Ovary (tissue), 9 donors: ENCODE data around the gene SRPK1. TPM values are rescaled to one million over a fixed set of nuclear protein-coding genes. Genes with fewer than 3 reads are reported as not detected.

Experiments used
- DNase-seq, 5 donors: peaks; one replicate each; pipeline ENCODE4 v3.0.0-alpha.2; 2019 to 2020
- H3K27ac ChIP-seq, 2 donors: fragments of 200-600 bp; one replicate each; pipeline versions ENCODE4 v1.5.1 to v1.8.0; 2019 to 2022
- H3K27me3 ChIP-seq: fragments of 200-600 bp; one replicate; pipeline ENCODE4 v1.8.0; 2022
- H3K36me3 ChIP-seq: fragments of 200-600 bp; sonication (generic); one replicate; pipeline ENCODE4 v1.5.1; 2019
- H3K4me1 ChIP-seq: one replicate; pipeline ENCODE4 v1.8.1; 2013; ENCODE audit warnings: mild to moderate bottlenecking, moderate library complexity; ENCODE audit not compliant: insufficient read depth
- H3K4me3 ChIP-seq: fragments of 200-600 bp; sonication (generic); one replicate; pipeline ENCODE4 v1.5.1; 2017
- H3K9me3 ChIP-seq, 2 donors: fragments of 200-600 bp in 1 of 2; sonication (generic) in 1 of 2; one replicate each; pipeline versions ENCODE4 v1.5.1 to v1.8.1; 2013 to 2019; ENCODE audit warnings: mild to moderate bottlenecking in 1 of 2, moderate library complexity in 1 of 2
- EP300 ChIP-seq: sonication (generic); formaldehyde crosslinking; IDR thresholded peaks from one replicate; pipeline ENCODE4 v1.6.1; 2017; ENCODE audit warnings: antibody characterized with exemption
- POLR2A ChIP-seq: fragments of 450-650 bp; IDR thresholded peaks from one replicate; pipeline ENCODE4 v1.6.1; 2017; ENCODE audit warnings: antibody characterized with exemption, mild to moderate bottlenecking, moderate library complexity
- WGBS, 3 donors: extraction: QIAGEN DNeasy Blood & Tissue Kit in 1 of 3; methylation state at CpG; one replicate each; pipeline versions ENCODE4 v1.1.5 to v1.1.7; 2013 to 2017; 5-methylcytosine and 5-hydroxymethylcytosine counted together
- intact Hi-C, 4 donors: fragments of 100-400 bp; cut with DNase I; formaldehyde crosslinking; loops; one replicate each; pipeline versions ENCODE4 v1.11.0 to v1.15.1; 2022 to 2023
- polyA plus RNA-seq, 2 donors: library from polyadenylated mRNA; stranded (reverse); fragments of 200-250 nt in 1 of 2; fragments of 350-450 nt in 1 of 2; fragmentation: Illumina TruSeq in 1 of 2; extraction: RNeasy Lipid Tissue Mini Kit (QIAGEN cat#74804) in 1 of 2; gene quantifications; one replicate each; pipeline ENCODE4 v1.2.3, GENCODE V29; 2013 to 2014
- total RNA-seq, 7 donors: library from RNA; depleted of rRNA in 2 of 7; stranded (reverse); fragments of >200 nt in 2 of 7; fragmentation: NEBNext Ultra II Directional in 3 of 7; extraction: Animal tissue kit (Norgen Biotek cat#: 25700) in 3 of 7; gene quantifications; one replicate each; pipeline versions ENCODE4 v1.1.0 to v1.2.4, GENCODE V29; 2016 to 2023
- TF ChIP-seq, protein P1 (sequence below), 3 donors: fragments of 450-650 bp in 2 of 3; fragments of 200-600 bp in 1 of 3; IDR thresholded peaks; one replicate each; pipeline versions ENCODE4 v1.5.1 to v1.8.0; 2016 to 2022; ENCODE audit warnings: antibody characterized with exemption in 3 of 3, mild to moderate bottlenecking in 1 of 3
- donor health status: DM: no; HTN: no; CAD: no; lungs with moderate emphysema.
- donor health status: DM: no; HTN: no; CAD: no.
- donor health status: Bipolar disorder and iron deficiency.
- donor health status: DM: yes; HTN: yes; CAD: no.
- donor health status: DM: no; HTN: no; CAD: no.
- donor health status: DM: yes; HTN: yes; CAD: no.

The SRPK1 gene
- total and polyA plus RNA-seq, 9 donors: 7.3 to 28.4 (median 23.3) TPM

DNA sequence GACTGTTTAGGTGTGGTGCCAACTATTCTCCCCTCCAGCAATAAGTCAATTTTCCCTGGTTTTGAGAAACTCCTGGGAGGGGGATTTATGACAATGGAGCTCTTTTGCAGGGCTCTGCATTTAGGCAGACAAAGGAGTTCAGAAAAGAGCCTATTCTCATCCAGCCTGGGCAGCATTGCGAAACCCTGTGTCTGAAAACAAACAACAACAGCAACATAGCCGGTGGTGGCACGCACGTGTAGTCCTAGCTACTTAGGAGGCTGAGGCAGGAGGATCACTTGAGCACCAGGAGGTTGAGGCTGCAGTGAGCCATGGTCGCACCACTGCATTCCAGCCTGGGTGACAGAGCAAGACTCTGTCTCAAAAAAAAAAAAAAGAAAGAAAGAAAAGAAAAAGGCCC is 130.2 kb downstream of the SRPK1 start:
- H3K4me1 ChIP-seq: no peaks in the 10 kb centered on the region
- WGBS, 3 donors: 78 to 82% (median 80%) methylated on average over 5 of the region's 5 CpGs
- no peaks in the 10 kb centered on the region for H3K36me3 ChIP-seq
- no peak for DNase-seq
- TF ChIP-seq POLR2A (no peak), EP300 (no peak)
- TF ChIP-seq, protein P1, sequence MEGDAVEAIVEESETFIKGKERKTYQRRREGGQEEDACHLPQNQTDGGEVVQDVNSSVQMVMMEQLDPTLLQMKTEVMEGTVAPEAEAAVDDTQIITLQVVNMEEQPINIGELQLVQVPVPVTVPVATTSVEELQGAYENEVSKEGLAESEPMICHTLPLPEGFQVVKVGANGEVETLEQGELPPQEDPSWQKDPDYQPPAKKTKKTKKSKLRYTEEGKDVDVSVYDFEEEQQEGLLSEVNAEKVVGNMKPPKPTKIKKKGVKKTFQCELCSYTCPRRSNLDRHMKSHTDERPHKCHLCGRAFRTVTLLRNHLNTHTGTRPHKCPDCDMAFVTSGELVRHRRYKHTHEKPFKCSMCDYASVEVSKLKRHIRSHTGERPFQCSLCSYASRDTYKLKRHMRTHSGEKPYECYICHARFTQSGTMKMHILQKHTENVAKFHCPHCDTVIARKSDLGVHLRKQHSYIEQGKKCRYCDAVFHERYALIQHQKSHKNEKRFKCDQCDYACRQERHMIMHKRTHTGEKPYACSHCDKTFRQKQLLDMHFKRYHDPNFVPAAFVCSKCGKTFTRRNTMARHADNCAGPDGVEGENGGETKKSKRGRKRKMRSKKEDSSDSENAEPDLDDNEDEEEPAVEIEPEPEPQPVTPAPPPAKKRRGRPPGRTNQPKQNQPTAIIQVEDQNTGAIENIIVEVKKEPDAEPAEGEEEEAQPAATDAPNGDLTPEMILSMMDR (IDR thresholded peaks at IDR 0.05): no peak
- intact Hi-C loops: no loop called here
- no peaks in the 10 kb centered on the region for H3K9me3 ChIP-seq
- H3K27me3 ChIP-seq: no peaks in the 10 kb centered on the region
- no peak overlapping the region for H3K4me3 ChIP-seq
- H3K27ac ChIP-seq: no peak overlapping the region

DNA sequence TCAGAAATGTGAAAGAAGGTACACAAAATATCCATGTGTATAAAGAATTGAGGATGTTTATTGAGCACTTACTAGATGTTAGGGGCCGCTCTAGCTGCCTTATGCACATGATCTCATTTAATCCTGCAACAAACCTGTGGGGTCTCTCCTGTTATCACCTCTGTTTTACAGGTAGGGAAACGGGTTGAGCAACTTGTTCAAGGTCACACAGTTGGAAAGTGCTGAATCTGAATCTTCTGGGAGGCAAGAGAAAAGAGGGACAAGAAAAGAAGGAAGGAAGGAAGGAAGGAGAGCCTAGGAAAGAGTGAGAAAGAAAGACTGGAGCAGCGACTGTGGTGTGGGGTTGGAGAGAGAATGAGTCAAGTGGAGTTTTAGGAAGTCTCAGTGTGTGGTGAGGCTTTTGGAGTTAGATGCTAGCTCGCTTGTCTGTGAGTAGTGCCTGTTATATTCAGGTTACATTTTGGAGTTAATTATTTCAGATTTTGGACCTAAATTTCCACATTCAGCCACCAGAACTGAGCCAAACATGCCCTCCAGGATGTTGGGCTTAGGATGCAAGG is 132.4 kb downstream of the SRPK1 start:
- H3K27ac ChIP-seq: no peak overlapping the region
- H3K9me3 ChIP-seq: no peaks in the 10 kb centered on the region
- no peaks in the 10 kb centered on the region for H3K36me3 ChIP-seq
- H3K4me1 ChIP-seq: no peaks in the 10 kb centered on the region
- DNase-seq: no peak
- TF ChIP-seq EP300 (no peak), POLR2A (no peak)
- TF ChIP-seq, protein P1 (IDR thresholded peaks at IDR 0.05): no peak
- H3K27me3 ChIP-seq: no peaks in the 10 kb centered on the region
- intact Hi-C loops: no loop called here
- H3K4me3 ChIP-seq: no peak overlapping the region
- 55 to 63% (median 59%) methylated on average over 4 of the region's 4 CpGs for WGBS, 3 donors

DNA sequence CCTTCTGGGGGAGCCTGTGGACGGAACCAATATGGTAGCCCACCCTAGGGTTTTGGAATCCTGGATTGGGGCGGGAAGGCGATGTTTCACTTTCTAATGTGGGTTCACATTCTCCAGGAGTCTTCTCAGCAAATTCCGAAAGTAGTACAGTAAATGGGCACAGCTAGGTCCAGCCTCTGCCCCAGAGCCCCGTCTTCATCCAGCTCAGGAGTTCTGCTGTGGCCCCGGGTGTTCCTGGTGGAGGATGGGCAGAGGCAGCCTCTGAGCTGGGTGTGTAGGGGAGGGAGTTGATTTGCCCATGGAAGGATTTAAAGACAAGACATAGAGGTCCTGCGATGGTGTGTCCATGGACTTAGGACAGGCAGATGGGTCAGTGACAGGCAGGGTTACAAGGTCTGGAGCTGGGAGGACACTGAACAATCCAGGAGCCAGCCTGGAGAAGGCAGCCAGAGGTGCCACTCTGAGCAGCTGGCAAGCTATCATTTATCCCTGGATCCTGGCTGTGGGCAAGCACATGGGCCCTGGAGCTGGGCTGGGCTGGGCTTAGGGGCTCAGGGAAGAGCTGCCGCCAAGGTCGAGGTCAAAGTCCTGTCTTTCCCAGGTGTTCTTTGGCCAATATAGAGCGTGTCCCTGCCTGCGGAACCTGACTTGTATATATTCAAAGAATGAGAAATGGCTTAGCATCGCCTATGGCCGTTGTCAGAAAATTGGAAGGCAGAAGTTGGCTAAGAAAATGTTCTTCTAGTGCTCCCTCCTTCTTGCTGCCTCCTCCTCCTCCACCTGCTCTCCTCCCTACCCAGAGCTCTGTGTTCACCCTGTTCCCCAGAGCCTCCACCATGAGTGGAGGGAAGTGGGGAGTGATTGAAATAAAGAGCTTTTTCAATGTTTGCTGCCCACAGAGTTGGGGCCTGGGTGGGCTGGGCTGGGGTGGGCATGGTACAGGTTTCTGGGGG is 133.4 kb downstream of the SRPK1 start:
- 78 to 84% (median 81%) methylated on average over 13 of the region's 13 CpGs for WGBS, 3 donors

DNA sequence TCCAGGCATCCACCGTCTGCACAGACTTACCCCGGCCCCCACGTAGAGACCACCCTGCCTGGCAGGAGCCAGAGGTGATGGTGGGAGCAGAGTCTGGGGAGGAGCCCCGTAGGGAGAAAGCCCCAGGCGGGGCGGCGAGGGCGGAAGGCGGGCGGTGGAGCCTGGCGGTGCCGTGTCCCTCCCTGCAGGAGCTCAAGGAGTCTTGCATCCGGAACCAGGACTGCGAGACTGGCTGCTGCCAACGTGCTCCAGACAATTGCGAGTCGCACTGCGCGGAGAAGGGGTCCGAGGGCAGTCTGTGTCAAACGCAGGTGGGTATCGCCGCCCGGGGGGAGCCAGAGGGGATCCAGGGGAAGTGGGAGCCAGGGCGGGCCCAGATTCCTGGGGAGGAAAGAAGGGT is 134.1 kb downstream of the SRPK1 start:
- no peak for DNase-seq
- Histone ChIP-seq H3K27ac (no peak overlapping the region), H3K27me3 (no peaks in the 10 kb centered on the region), H3K36me3 (no peaks in the 10 kb centered on the region), H3K4me1 (no peaks in the 10 kb centered on the region), H3K9me3 (no peaks in the 10 kb centered on the region), H3K4me3 (no peak overlapping the region)
- intact Hi-C loops: loop anchor here in 2 of 4 donors (1.0 kb wide), 1 partner anchor 11 kb away; no protein-coding TSS in a partner anchor
- WGBS, 3 donors: 32 to 39% (median 36%) methylated on average over 25 of the region's 25 CpGs
- TF ChIP-seq, protein P1 (IDR thresholded peaks at IDR 0.05): no peak
- TF ChIP-seq POLR2A (no peak), EP300 (no peak)

More for the DNA sequence above, 133.4 kb downstream of the SRPK1 start:
- Histone ChIP-seq H3K9me3 (no peaks in the 10 kb centered on the region), H3K4me3 (no peak overlapping the region), H3K4me1 (no peaks in the 10 kb centered on the region), H3K36me3 (no peaks in the 10 kb centered on the region), H3K27ac (no peak overlapping the region), H3K27me3 (no peaks in the 10 kb centered on the region)
- DNase-seq: no peak
- TF ChIP-seq POLR2A: no peak
- TF ChIP-seq EP300: no peak
- TF ChIP-seq, protein P1 (IDR thresholded peaks at IDR 0.05): no peak
- intact Hi-C loops: loop anchor here in 2 of 4 donors (1.0 kb wide), 1 partner anchor 11 kb away; no protein-coding TSS in a partner anchor
